Ovary (tissue), 3 donors: Measurements from ENCODE around the gene IQGAP2.

Experiments used
- EP300 ChIP-seq: sonication (generic); formaldehyde crosslinking; IDR thresholded peaks from one replicate; pipeline ENCODE4 v1.6.1; 2017; ENCODE audit warnings: antibody characterized with exemption
- POLR2A ChIP-seq: fragments of 450-650 bp; IDR thresholded peaks from one replicate; pipeline ENCODE4 v1.6.1; 2017; ENCODE audit warnings: antibody characterized with exemption, mild to moderate bottlenecking, moderate library complexity
- TF ChIP-seq, protein P1 (sequence below), 3 donors: fragments of 450-650 bp in 2 of 3; fragments of 200-600 bp in 1 of 3; IDR thresholded peaks; one replicate each; pipeline versions ENCODE4 v1.5.1 to v1.8.0; 2016 to 2022; ENCODE audit warnings: antibody characterized with exemption in 3 of 3, mild to moderate bottlenecking in 1 of 3
- donor health status: DM: no; HTN: no; CAD: no.

DNA sequence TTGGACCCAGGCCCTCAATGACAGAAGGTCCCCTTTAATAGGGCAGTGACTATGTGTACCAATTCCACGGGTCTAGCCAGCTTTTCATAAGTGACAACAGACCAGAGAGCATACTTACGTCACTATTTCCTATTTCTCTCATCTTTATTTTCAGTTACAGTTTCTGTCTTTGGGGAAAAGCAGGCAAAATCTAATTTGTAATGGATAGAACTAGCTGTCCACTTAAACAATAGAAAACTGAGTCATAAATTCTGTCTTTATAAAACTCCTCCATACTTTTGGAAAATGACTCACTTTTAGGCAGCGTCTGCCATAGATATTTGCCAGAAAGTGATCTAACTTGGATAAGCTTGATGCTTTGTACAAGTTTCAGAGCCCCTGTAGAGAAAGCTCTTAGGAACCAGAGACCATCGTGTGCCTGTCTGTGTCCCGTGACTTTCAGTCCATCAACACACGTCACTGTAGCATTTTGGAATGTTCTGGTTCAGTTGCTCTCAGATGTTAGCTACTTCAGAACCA lies 118.2 kb downstream of the IQGAP2 start:
- TF ChIP-seq, protein P1, sequence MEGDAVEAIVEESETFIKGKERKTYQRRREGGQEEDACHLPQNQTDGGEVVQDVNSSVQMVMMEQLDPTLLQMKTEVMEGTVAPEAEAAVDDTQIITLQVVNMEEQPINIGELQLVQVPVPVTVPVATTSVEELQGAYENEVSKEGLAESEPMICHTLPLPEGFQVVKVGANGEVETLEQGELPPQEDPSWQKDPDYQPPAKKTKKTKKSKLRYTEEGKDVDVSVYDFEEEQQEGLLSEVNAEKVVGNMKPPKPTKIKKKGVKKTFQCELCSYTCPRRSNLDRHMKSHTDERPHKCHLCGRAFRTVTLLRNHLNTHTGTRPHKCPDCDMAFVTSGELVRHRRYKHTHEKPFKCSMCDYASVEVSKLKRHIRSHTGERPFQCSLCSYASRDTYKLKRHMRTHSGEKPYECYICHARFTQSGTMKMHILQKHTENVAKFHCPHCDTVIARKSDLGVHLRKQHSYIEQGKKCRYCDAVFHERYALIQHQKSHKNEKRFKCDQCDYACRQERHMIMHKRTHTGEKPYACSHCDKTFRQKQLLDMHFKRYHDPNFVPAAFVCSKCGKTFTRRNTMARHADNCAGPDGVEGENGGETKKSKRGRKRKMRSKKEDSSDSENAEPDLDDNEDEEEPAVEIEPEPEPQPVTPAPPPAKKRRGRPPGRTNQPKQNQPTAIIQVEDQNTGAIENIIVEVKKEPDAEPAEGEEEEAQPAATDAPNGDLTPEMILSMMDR (IDR thresholded peaks at IDR 0.05) = no peak
- no peak for TF ChIP-seq POLR2A
- TF ChIP-seq EP300 = no peak
